Neutrophil (primary cell): ENCODE data around the gene FBRSL1.

Experiments
- H3K27ac ChIP-seq: fragments of 200-600 bp; sonication (generic); 2 replicates; pipeline ENCODE4 v1.5.1; 2016; ENCODE audit warnings: mild to moderate bottlenecking, moderate library complexity
- H3K27me3 ChIP-seq: fragments of 200-600 bp; sonication (generic); 2 replicates; pipeline ENCODE4 v1.6.0; 2016; ENCODE audit warnings: mild to moderate bottlenecking
- H3K36me3 ChIP-seq: fragments of 200-600 bp; sonication (generic); 2 replicates; pipeline ENCODE4 v1.5.1; 2017
- H3K4me1 ChIP-seq, 2 experiments: fragments of 200-600 bp in 1 of 2; sonication (generic) in 1 of 2; 1 replicate in 1 of 2; 2 replicates in 1 of 2; pipeline versions ENCODE4 v1.5.1 to v1.6.1; 2013 to 2016; ENCODE audit warnings: low read depth in 1 of 2, low read length in 1 of 2, mild to moderate bottlenecking in 1 of 2, moderate library complexity in 1 of 2; ENCODE audit not compliant: control insufficient read depth in 1 of 2, insufficient read depth in 1 of 2
- H3K4me3 ChIP-seq, 2 experiments: fragments of 200-600 bp in 1 of 2; sonication (generic) in 1 of 2; 1 replicate in 1 of 2; 2 replicates in 1 of 2; pipeline ENCODE4 v1.5.1; 2013 to 2016; ENCODE audit warnings: low read depth in 1 of 2, low read length in 1 of 2, mild to moderate bottlenecking in 1 of 2, moderate library complexity in 1 of 2
- H3K9me3 ChIP-seq: fragments of 200-600 bp; sonication (generic); 2 replicates; pipeline ENCODE4 v1.5.1; 2016
- TF ChIP-seq, protein P1 (sequence below): fragments of 200-600 bp; sonication (generic); IDR thresholded peaks from 2 replicates; pipeline ENCODE4 v1.5.1; 2016; ENCODE audit warnings: antibody characterized with exemption

FBRSL1 gene

GRCh38 chr12:132448463-132448820 is 41.5 kb upstream of the FBRSL1 start:
- Histone ChIP-seq H3K36me3 (no peaks in the 10 kb centered on the region), H3K4me3 (no peak overlapping the region), H3K27me3 (peaks cover 32% of the 10 kb centered on the region), H3K27ac (no peak overlapping the region), H3K4me1 (peaks cover 13 to 15% of the 10 kb centered on the region in 2 experiments), H3K9me3 (no peaks in the 10 kb centered on the region)
- TF ChIP-seq, protein P1, sequence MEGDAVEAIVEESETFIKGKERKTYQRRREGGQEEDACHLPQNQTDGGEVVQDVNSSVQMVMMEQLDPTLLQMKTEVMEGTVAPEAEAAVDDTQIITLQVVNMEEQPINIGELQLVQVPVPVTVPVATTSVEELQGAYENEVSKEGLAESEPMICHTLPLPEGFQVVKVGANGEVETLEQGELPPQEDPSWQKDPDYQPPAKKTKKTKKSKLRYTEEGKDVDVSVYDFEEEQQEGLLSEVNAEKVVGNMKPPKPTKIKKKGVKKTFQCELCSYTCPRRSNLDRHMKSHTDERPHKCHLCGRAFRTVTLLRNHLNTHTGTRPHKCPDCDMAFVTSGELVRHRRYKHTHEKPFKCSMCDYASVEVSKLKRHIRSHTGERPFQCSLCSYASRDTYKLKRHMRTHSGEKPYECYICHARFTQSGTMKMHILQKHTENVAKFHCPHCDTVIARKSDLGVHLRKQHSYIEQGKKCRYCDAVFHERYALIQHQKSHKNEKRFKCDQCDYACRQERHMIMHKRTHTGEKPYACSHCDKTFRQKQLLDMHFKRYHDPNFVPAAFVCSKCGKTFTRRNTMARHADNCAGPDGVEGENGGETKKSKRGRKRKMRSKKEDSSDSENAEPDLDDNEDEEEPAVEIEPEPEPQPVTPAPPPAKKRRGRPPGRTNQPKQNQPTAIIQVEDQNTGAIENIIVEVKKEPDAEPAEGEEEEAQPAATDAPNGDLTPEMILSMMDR: no peak

DNA sequence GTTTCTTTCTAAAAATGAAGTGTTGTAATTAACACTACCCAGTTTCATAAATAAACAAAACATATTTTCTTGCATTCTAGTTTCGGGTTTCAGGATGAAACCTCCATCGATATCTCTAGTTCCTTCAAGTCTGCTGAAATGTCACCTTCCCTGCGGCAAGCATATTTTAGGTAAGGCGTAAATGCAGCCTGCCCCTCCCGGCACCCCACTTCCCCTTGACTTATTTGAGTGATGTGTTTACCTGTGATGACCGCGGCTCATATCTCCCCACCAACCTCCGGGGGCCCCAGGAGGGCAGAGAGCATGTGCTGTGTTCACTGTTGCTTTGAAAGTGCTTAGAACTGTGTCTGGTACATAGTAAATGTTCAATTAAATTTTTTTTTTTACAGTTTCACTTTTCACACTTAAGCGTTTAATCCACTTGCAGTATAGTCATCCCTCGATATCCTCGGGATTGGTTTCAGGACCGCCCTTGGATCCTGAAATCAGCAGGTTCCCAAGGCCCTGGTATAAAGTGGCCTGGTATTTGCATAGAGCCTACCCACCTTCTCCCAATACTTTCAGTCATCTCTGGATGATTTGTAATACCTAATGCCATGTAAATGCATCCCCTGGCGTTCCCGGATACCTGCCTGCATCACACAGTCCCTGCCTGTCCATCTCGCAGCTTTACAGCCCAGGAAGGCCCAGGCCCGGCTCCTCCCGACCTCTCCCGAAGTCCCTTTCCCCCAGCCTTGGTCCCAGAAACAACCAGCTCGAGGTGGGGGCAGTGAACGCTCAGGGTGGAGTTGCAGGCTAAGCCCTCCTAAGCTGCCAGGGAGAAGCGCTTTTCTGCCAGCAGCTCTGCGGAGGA is 40.2 kb upstream of the FBRSL1 start:
- Histone ChIP-seq H3K36me3 (no peaks in the 10 kb centered on the region), H3K4me3 (no peak overlapping the region), H3K27ac (no peak overlapping the region), H3K27me3 (peaks cover 32% of the 10 kb centered on the region), H3K4me1 (peaks cover 7 to 8% of the 10 kb centered on the region in 2 experiments), H3K9me3 (no peaks in the 10 kb centered on the region)
- TF ChIP-seq, protein P1: no peak

DNA sequence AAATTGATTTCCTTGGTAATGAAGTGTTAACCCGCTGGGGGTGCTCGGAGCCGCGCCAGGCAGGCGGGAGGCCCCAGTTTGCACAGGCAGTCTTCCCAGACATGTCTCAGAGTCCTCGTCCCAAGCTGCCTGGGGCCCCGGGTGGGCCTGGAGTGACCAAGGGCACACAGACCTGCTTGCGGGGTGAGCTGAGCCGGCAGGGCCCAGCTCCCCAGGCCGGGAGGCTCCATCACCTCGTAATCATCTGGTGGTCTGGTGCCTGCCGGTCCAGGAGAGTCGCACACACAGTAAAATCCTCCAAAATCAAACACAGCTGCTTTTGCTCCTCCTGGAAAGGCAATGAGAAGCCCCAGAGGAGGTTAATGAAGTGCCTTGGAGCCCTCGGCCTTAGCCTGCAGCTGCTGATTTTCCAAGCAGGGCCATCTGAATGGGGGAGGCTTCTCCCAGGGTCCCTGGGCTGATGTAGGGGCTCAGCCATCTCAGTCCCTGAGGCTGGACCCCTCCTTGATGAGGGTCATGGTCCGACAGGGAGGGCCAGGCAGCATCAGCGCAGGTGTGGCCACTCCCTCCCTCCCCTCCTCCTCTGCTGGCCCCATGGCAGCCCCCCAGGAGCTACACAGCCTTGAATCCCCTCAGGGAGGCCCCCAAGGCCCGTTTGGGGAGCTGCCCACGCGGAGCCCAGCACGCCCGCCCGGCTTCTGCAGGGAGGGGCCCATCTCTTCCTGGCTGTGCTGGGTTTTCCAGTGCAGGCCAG is 39.4 kb upstream of the FBRSL1 start:
- H3K4me3 ChIP-seq: no peak overlapping the region
- no peaks in the 10 kb centered on the region for H3K9me3 ChIP-seq
- H3K27me3 ChIP-seq: peaks cover 32% of the 10 kb centered on the region
- TF ChIP-seq, protein P1: no peak
- H3K4me1 ChIP-seq: peaks cover 0 to 2% of the 10 kb centered on the region in 2 experiments
- no peaks in the 10 kb centered on the region for H3K36me3 ChIP-seq
- no peak overlapping the region for H3K27ac ChIP-seq

DNA sequence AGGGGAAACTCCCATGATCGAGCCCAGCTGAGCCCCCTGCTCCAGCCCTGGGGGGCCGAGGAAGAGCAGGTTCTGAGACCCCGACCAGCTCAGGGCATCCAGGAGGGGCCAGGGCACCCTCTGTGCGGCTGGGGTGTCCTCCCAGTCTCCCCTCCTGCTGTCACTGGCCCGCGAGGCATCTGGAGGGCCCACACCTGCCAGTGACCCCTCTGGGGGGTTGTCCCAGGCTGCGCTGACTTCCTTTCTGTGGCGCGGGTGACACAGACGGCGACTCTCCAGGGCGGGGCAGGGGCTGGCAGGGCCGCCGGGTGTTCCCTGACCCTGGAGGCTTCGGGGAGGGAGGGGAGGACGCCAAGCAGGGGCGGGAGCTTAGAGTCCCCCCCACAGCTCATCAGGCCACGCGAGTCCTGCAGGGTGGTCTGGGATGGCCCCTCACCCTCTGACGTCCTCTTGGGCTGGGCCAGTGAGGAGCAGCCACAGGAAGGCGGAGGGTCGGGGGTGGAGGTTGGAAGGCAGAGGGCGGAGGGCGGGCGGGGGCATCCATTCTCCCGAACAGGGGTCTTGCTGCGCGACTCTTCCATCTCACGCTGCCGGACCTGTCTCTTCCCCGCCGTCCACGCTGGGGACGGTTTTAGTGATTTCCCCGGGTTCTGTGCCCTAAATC is 38.6 kb upstream of the FBRSL1 start:
- peaks cover 32% of the 10 kb centered on the region for H3K27me3 ChIP-seq
- H3K27ac ChIP-seq: no peak overlapping the region
- H3K9me3 ChIP-seq: no peaks in the 10 kb centered on the region
- H3K36me3 ChIP-seq: no peaks in the 10 kb centered on the region
- no peak overlapping the region for H3K4me3 ChIP-seq
- TF ChIP-seq, protein P1: no peak
- H3K4me1 ChIP-seq: no peaks in the 10 kb centered on the region

- Histone ChIP-seq H3K27me3 (peaks cover 32% of the 10 kb centered on the region), H3K9me3 (no peaks in the 10 kb centered on the region), H3K4me1 (no peaks in the 10 kb centered on the region), H3K36me3 (no peaks in the 10 kb centered on the region), H3K4me3 (no peak overlapping the region), H3K27ac (no peak overlapping the region)
- TF ChIP-seq, protein P1: no peak
These were observed 38.1 kb upstream of the FBRSL1 start for GRCh38 chr12:132451836-132452195.
